ENCODE results near the gene WNK1. TPM values are rescaled to one million over a fixed set of nuclear protein-coding genes. Genes with fewer than 3 reads are reported as not detected.
"Not testable (repeated sequence)": the region's sequence is repeated elsewhere in the genome, so short reads cannot be mapped to it uniquely, and the experiment has no call there.

Gene WNK1
- total RNA-seq, 1 donor from 2014 or later = 57.6 TPM

GRCh38 chr12:920676-921075 is 168.3 kb downstream of the WNK1 start:
- no peak overlapping the region for H3K4me3 ChIP-seq (ENCODE audit: low read depth, low read length)
- TF ChIP-seq CTCF (IDR thresholded peaks at IDR 0.05; ENCODE audit: insufficient read depth, low read length, poor library complexity, severe bottlenecking) = no peak
- DNase-seq (ENCODE audit: low read depth) = no peak
- no peaks in the 10 kb centered on the region for H3K27me3 ChIP-seq (ENCODE audit: control insufficient read depth, insufficient read depth, low read length)
- no peaks in the 10 kb centered on the region for H3K36me3 ChIP-seq (ENCODE audit: control insufficient read depth, insufficient read depth, low read length)

GRCh38 chr12:922285-922684 is 169.9 kb downstream of the WNK1 start:
- TF ChIP-seq CTCF (IDR thresholded peaks at IDR 0.05; ENCODE audit: insufficient read depth, low read length, poor library complexity, severe bottlenecking) = no peak
- no peaks in the 10 kb centered on the region for H3K36me3 ChIP-seq (ENCODE audit: control insufficient read depth, insufficient read depth, low read length)
- no peaks in the 10 kb centered on the region for H3K27me3 ChIP-seq (ENCODE audit: control insufficient read depth, insufficient read depth, low read length)
- DNase-seq (ENCODE audit: low read depth) = no peak
- H3K4me3 ChIP-seq (ENCODE audit: low read depth, low read length) = no peak overlapping the region

GRCh38 chr12:926641-927040 is 174.3 kb downstream of the WNK1 start:
- no peak for TF ChIP-seq CTCF (IDR thresholded peaks at IDR 0.05; ENCODE audit: insufficient read depth, low read length, poor library complexity, severe bottlenecking)
- H3K27me3 ChIP-seq (ENCODE audit: control insufficient read depth, insufficient read depth, low read length) = no peaks in the 10 kb centered on the region
- peaks cover 2% of the 10 kb centered on the region for H3K36me3 ChIP-seq (ENCODE audit: control insufficient read depth, insufficient read depth, low read length)
- no peak overlapping the region for H3K4me3 ChIP-seq (ENCODE audit: low read depth, low read length)
- no peak for DNase-seq (ENCODE audit: low read depth)

- no peak overlapping the region for H3K4me3 ChIP-seq (ENCODE audit: low read depth, low read length)
- H3K36me3 ChIP-seq (ENCODE audit: control insufficient read depth, insufficient read depth, low read length) = peaks cover 2% of the 10 kb centered on the region
- DNase-seq (ENCODE audit: low read depth) = no peak
- no peak for TF ChIP-seq CTCF (IDR thresholded peaks at IDR 0.05; ENCODE audit: insufficient read depth, low read length, poor library complexity, severe bottlenecking)
- no peaks in the 10 kb centered on the region for H3K27me3 ChIP-seq (ENCODE audit: control insufficient read depth, insufficient read depth, low read length)
Observed at GRCh38 chr12:931060-931459, 178.7 kb downstream of the WNK1 start.

- H3K27me3 ChIP-seq (ENCODE audit: control insufficient read depth, insufficient read depth, low read length) = no peaks in the 10 kb centered on the region
- no peak for DNase-seq (ENCODE audit: low read depth)
- no peak overlapping the region for H3K4me3 ChIP-seq (ENCODE audit: low read depth, low read length)
- TF ChIP-seq CTCF (IDR thresholded peaks at IDR 0.05; ENCODE audit: insufficient read depth, low read length, poor library complexity, severe bottlenecking) = no peak
- peaks cover 2% of the 10 kb centered on the region for H3K36me3 ChIP-seq (ENCODE audit: control insufficient read depth, insufficient read depth, low read length)
Observed at GRCh38 chr12:931591-931990, 179.2 kb downstream of the WNK1 start.

- not testable (repeated sequence) for H3K27me3 ChIP-seq (ENCODE audit: control insufficient read depth, insufficient read depth, low read length); DNase-seq (ENCODE audit: low read depth); H3K4me3 ChIP-seq (ENCODE audit: low read depth, low read length); H3K36me3 ChIP-seq (ENCODE audit: control insufficient read depth, insufficient read depth, low read length)
Observed at GRCh38 chr12:935891-936290, 183.5 kb downstream of the WNK1 start.

Data from kidney epithelial cell (primary cell).